Neural cell (in vitro differentiated cells): ENCODE data around the gene CROCC2.

Source experiments
- CTCF ChIP-seq: fragments of 450-650 bp; IDR thresholded peaks from 2 replicates; pipeline ENCODE4 v1.5.1; 2014; ENCODE audit warnings: antibody characterized with exemption, mild to moderate bottlenecking, moderate library complexity; ENCODE audit not compliant: poor library complexity, severe bottlenecking
- EP300 ChIP-seq: fragments of 450-650 bp; conservative IDR thresholded peaks from 2 replicates; pipeline ENCODE4 v1.6.1; 2014; ENCODE audit warnings: antibody characterized with exemption, mild to moderate bottlenecking, moderate library complexity; ENCODE audit not compliant: poor library complexity, severe bottlenecking
- EZH2 ChIP-seq: fragments of 200-600, 300-800 bp; shearing (Covaris generic), sonication (generic); IDR thresholded peaks from 2 replicates; pipeline ENCODE4 v1.6.1; 2014; ENCODE audit warnings: antibody characterized with exemption, low read length, borderline replicate concordance, mild to moderate bottlenecking; ENCODE audit not compliant: insufficient read depth, poor library complexity, severe bottlenecking
- POLR2AphosphoS5 ChIP-seq: IDR thresholded peaks from 2 replicates; pipeline ENCODE4 v1.6.1; 2012
- RAD21 ChIP-seq: fragments of 450-650 bp; conservative IDR thresholded peaks from 2 replicates; pipeline ENCODE4 v1.6.1; 2014; ENCODE audit warnings: antibody characterized with exemption, mild to moderate bottlenecking, moderate library complexity
- SMC3 ChIP-seq: fragments of 450-650 bp; conservative IDR thresholded peaks from 2 replicates; pipeline ENCODE4 v1.6.1; 2014; ENCODE audit warnings: antibody characterized with exemption, mild to moderate bottlenecking, moderate library complexity; ENCODE audit not compliant: poor library complexity

- TF ChIP-seq CTCF (no peak), POLR2AphosphoS5 (no peak), EP300 (no peak), SMC3 (no peak), EZH2 (no peak), RAD21 (no peak)
Observed at GRCh38 chr2:241034490-241035141, 128.5 kb downstream of the CROCC2 start.
